Nephron progenitor cell (in vitro differentiated cells): ENCODE measurements around the gene RPP40.
A peak's percentile ranks its signal among the peaks of the same experiment; 100 is the strongest.

ENCODE experiments used
- DNase-seq: peaks from one replicate; pipeline ENCODE4 v3.0.0; 2021
- H3K27ac Mint-ChIP-seq: 2 replicates; pipeline ENCODE4 v1.8.0; 2021; ENCODE audit warnings: mild to moderate bottlenecking, moderate library complexity, mixed read lengths
- H3K27me3 Mint-ChIP-seq: 2 replicates; pipeline ENCODE4 v1.8.0; 2021; ENCODE audit warnings: mild to moderate bottlenecking, low read depth, mixed read lengths; ENCODE audit not compliant: poor library complexity
- H3K36me3 Mint-ChIP-seq: 2 replicates; pipeline ENCODE4 v1.8.0; 2021; ENCODE audit warnings: low read depth, mixed read lengths
- H3K4me1 Mint-ChIP-seq: 2 replicates; pipeline ENCODE4 v1.8.0; 2021; ENCODE audit warnings: mixed read lengths
- H3K4me3 Mint-ChIP-seq: 2 replicates; pipeline ENCODE4 v1.8.0; 2021; ENCODE audit warnings: mild to moderate bottlenecking, moderate library complexity, mixed read lengths
- H3K9me3 Mint-ChIP-seq: 2 replicates; pipeline ENCODE4 v1.8.0; 2021; ENCODE audit warnings: mild to moderate bottlenecking, moderate library complexity, mixed read lengths
- CTCF ChIP-seq: fragments of 200-600 bp; sonication (generic); IDR thresholded peaks from 2 replicates; pipeline ENCODE4 v1.5.0; 2021; ENCODE audit warnings: antibody characterized with exemption

Gene RPP40

DNA sequence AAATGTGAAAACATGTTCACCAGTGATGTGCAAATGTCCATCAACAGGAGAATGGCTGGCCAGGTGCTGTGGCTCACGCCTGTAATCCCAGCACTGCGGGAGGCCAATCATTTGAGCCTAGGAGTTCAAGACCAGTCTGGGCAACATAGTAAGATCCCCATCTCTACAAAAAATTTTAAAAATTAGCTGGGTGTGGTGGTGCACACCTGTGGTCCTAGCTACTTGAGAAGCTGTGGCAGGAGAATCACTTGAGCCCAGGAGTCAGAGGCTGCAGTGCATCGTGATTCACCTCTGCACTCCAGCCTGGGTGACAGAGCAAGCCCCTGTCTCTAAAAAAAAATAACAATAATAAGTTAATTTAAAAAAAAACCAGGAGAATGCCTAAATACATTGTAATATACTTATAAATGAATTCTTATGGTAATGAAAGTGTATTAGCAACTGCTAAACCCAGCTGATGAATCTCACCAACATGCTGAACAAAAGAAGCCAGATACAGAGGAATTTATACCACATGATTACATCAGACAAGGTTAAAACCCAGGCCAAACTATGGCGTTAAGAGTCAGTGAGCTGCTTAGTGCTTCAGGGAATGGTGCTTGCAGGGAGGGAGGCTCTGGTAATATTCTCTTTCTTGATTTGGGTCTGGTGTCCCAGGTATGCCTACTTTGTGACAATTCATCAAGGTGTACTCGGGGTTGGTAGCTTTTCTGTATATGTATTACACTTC is 36.4 kb downstream of the RPP40 start:
- no peak overlapping the region for H3K4me3 Mint-ChIP-seq
- DNase-seq, result no peak
- peaks cover 53% of the 10 kb centered on the region for H3K4me1 Mint-ChIP-seq
- TF ChIP-seq CTCF, result no peak
- H3K27me3 Mint-ChIP-seq, result no peaks in the 10 kb centered on the region
- H3K9me3 Mint-ChIP-seq, result peaks cover 6% of the 10 kb centered on the region
- H3K27ac Mint-ChIP-seq, result no peak overlapping the region
- no peaks in the 10 kb centered on the region for H3K36me3 Mint-ChIP-seq

DNA sequence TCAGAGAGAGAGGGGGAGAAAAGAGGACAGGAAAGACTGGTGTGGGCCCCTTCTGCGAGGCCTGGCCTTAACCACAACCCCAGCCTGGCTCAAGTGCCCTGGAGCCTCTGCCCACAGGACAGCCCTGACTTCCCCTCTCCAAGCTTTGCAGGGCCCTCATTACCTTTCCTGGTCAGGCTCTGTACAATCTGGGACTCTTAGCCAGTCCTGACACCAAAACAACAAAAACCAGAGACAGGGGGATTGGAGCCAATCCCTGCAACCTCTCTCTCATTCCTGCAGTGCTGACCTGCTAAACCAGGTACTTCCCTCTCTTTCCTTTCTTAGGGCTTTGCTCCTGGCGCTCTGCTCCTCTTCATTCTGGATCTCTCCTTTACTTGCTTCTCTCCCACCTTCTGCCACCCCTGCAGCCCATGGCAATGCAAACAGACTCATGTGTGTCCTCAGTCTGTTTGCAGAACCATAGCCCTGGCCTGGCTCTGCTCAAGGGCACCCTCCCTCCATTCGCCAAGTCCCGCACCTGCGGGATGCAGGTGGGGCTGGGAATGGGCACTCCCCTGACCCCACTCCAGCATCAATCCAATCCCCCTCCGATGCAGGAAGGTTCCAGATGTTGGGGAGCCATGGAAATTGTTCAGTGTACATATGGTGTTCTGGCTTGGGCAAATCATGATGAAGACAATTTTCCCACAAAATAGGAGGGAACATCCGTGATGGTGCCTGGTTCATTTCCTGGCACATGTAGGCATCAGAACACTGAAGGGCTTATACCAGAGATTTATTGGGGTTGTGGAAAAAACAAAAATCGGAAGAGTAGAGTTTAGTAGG is 38.1 kb downstream of the RPP40 start:
- no peak for DNase-seq
- no peaks in the 10 kb centered on the region for H3K36me3 Mint-ChIP-seq
- TF ChIP-seq CTCF, result no peak
- H3K4me3 Mint-ChIP-seq, result no peak overlapping the region
- H3K27me3 Mint-ChIP-seq, result no peaks in the 10 kb centered on the region
- H3K27ac Mint-ChIP-seq, result peak overlapping the region; percentile 49
- H3K4me1 Mint-ChIP-seq, result peaks cover 36% of the 10 kb centered on the region
- peaks cover 6% of the 10 kb centered on the region for H3K9me3 Mint-ChIP-seq

- Mint-ChIP-seq H3K4me1 (peaks cover 27% of the 10 kb centered on the region), H3K4me3 (no peak overlapping the region), H3K27ac (peak overlapping the region; percentile 11), H3K36me3 (no peaks in the 10 kb centered on the region), H3K27me3 (no peaks in the 10 kb centered on the region), H3K9me3 (peaks cover 8% of the 10 kb centered on the region)
- DNase-seq, result no peak
- no peak for TF ChIP-seq CTCF
These were observed 38.9 kb downstream of the RPP40 start for GRCh38 chr6:4964675-4965561.

GRCh38 chr6:4962905-4963304 is 40.9 kb downstream of the RPP40 start:
- peaks cover 22% of the 10 kb centered on the region for H3K4me1 Mint-ChIP-seq
- no peak overlapping the region for H3K27ac Mint-ChIP-seq
- DNase-seq, result no peak
- H3K36me3 Mint-ChIP-seq, result no peaks in the 10 kb centered on the region
- H3K4me3 Mint-ChIP-seq, result no peak overlapping the region
- TF ChIP-seq CTCF, result no peak
- H3K27me3 Mint-ChIP-seq, result no peaks in the 10 kb centered on the region
- peaks cover 5% of the 10 kb centered on the region for H3K9me3 Mint-ChIP-seq

GRCh38 chr6:4961322-4962168 is 42.3 kb downstream of the RPP40 start:
- Mint-ChIP-seq H3K27me3 (no peaks in the 10 kb centered on the region), H3K4me1 (peaks cover 22% of the 10 kb centered on the region), H3K9me3 (peaks cover 5% of the 10 kb centered on the region), H3K36me3 (peaks cover 6% of the 10 kb centered on the region), H3K27ac (no peak overlapping the region), H3K4me3 (no peak overlapping the region)
- no peak for TF ChIP-seq CTCF
- DNase-seq, result no peak
